Lower leg skin (tissue), 3 donors: ENCODE data around the gene SRSF7.

Experiments
- CTCF ChIP-seq, 3 donors: fragments of 450-650 bp; IDR thresholded peaks; one replicate each; pipeline ENCODE4 v1.5.1; 2016; ENCODE audit warnings: antibody characterized with exemption in 3 of 3, mild to moderate bottlenecking in 3 of 3, moderate library complexity in 2 of 3
- POLR2A ChIP-seq, 2 donors: fragments of 450-650 bp; IDR thresholded peaks; one replicate each; pipeline ENCODE4 v1.6.1; 2016 to 2017; ENCODE audit warnings: antibody characterized with exemption in 2 of 2, mild to moderate bottlenecking in 1 of 2, moderate library complexity in 1 of 2

- TF ChIP-seq CTCF (IDR thresholded peaks at IDR 0.05) (no peak), POLR2A (IDR thresholded peaks at IDR 0.05) (no peak)
These were observed 50.9 kb downstream of the SRSF7 start for GRCh38 chr2:38700113-38700785.
